ENCODE data around the gene ASCC3.
"Not testable (repeated sequence)": the region's sequence is repeated elsewhere in the genome, so short reads cannot be mapped to it uniquely, and the experiment has no call there.

The ASCC3 gene

GRCh38 chr6:100785982-100786381, 95.1 kb downstream of the ASCC3 start:
- no peak overlapping the region for H3K4me3 ChIP-seq (ENCODE audit: low read depth, low read length)
- no peak for DNase-seq (ENCODE audit: low read depth)
- no peak for TF ChIP-seq CTCF (conservative IDR thresholded peaks at IDR 0.05; ENCODE audit: low read depth, low read length)

- DNase-seq (ENCODE audit: low read depth) = no peak
- TF ChIP-seq CTCF (conservative IDR thresholded peaks at IDR 0.05; ENCODE audit: low read depth, low read length) = no peak
- H3K4me3 ChIP-seq (ENCODE audit: low read depth, low read length) = no peak overlapping the region
Observed at GRCh38 chr6:100780648-100781047, 100.5 kb downstream of the ASCC3 start.

- DNase-seq (ENCODE audit: low read depth) = peak; percentile 34
- no peak overlapping the region for H3K4me3 ChIP-seq (ENCODE audit: low read depth, low read length)
- no peak for TF ChIP-seq CTCF (conservative IDR thresholded peaks at IDR 0.05; ENCODE audit: low read depth, low read length)
Observed at GRCh38 chr6:100775667-100776066, 105.5 kb downstream of the ASCC3 start.

- peak; percentile 25 for DNase-seq (ENCODE audit: low read depth)
- no peak for TF ChIP-seq CTCF (conservative IDR thresholded peaks at IDR 0.05; ENCODE audit: low read depth, low read length)
- no peak overlapping the region for H3K4me3 ChIP-seq (ENCODE audit: low read depth, low read length)
Observed at GRCh38 chr6:100774681-100775080, 106.4 kb downstream of the ASCC3 start.

GRCh38 chr6:100768816-100769351, 112.2 kb downstream of the ASCC3 start:
- no peak for DNase-seq (ENCODE audit: low read depth)
- H3K4me3 ChIP-seq (ENCODE audit: low read depth, low read length) = no peak overlapping the region
- TF ChIP-seq CTCF (conservative IDR thresholded peaks at IDR 0.05; ENCODE audit: low read depth, low read length) = no peak

GRCh38 chr6:100763617-100764241, 117.4 kb downstream of the ASCC3 start:
- no peak for TF ChIP-seq CTCF (conservative IDR thresholded peaks at IDR 0.05; ENCODE audit: low read depth, low read length)
- DNase-seq (ENCODE audit: low read depth) = no peak
- no peak overlapping the region for H3K4me3 ChIP-seq (ENCODE audit: low read depth, low read length)

GRCh38 chr6:100761841-100762240, 119.3 kb downstream of the ASCC3 start:
- peak; percentile 9 for DNase-seq (ENCODE audit: low read depth)
- TF ChIP-seq CTCF (conservative IDR thresholded peaks at IDR 0.05; ENCODE audit: low read depth, low read length) = no peak
- no peak overlapping the region for H3K4me3 ChIP-seq (ENCODE audit: low read depth, low read length)

GRCh38 chr6:100758386-100758785, 122.7 kb downstream of the ASCC3 start:
- not testable (repeated sequence) for DNase-seq (ENCODE audit: low read depth); H3K4me3 ChIP-seq (ENCODE audit: low read depth, low read length)
